Effector CD8-positive, alpha-beta T cell (primary cell): ENCODE data around the gene NTRK1.
"Not testable (repeated sequence)": the region's sequence is repeated elsewhere in the genome, so short reads cannot be mapped to it uniquely, and the experiment has no call there.

Experiments used
- DNase-seq: peaks from one replicate; lab custom pipeline; 2025; lab: John Stamatoyannopoulos, UW

Gene NTRK1

GRCh38 chr1:156913809-156914387 lies 53.2 kb downstream of the NTRK1 start:
- no peak for DNase-seq

- no peak for DNase-seq
These were observed 53.8 kb downstream of the NTRK1 start for GRCh38 chr1:156914440-156914856.

- DNase-seq: peak; percentile 31
These were observed 59.8 kb downstream of the NTRK1 start, which contains the start of gene LRRC71 for GRCh38 chr1:156920233-156921052. Gene LRRC71 (plus strand): TSS chr1:156920632. CDS start chr1:156920804, 172 bp downstream.

GRCh38 chr1:156921053-156921529 lies 60.4 kb downstream of the NTRK1 start:
- DNase-seq: no peak

GRCh38 chr1:156922986-156923669 lies 62.5 kb downstream of the NTRK1 start:
- no peak for DNase-seq

GRCh38 chr1:156923670-156924477 lies 63.2 kb downstream of the NTRK1 start:
- DNase-seq: no peak

- DNase-seq: no peak
These were observed 64.0 kb downstream of the NTRK1 start for GRCh38 chr1:156924478-156925153.

- DNase-seq: no peak
These were observed 64.7 kb downstream of the NTRK1 start for GRCh38 chr1:156925154-156926010.

- DNase-seq: no peak
These were observed 65.5 kb downstream of the NTRK1 start for GRCh38 chr1:156926175-156926574.

- DNase-seq: not testable (repeated sequence)
These were observed 66.0 kb downstream of the NTRK1 start for GRCh38 chr1:156926695-156927094.

- peak; percentile 41 for DNase-seq
These were observed 66.8 kb downstream of the NTRK1 start for GRCh38 chr1:156927215-156928042.

- DNase-seq: no peak
These were observed 67.5 kb downstream of the NTRK1 start for GRCh38 chr1:156928043-156928602.

- no peak for DNase-seq
These were observed 69.1 kb downstream of the NTRK1 start for GRCh38 chr1:156929596-156930238.

GRCh38 chr1:156930483-156930882 lies 69.8 kb downstream of the NTRK1 start:
- no peak for DNase-seq
